Subcutaneous preadipocyte (primary cell): ENCODE measurements around the gene DYNLT4. TPM values are rescaled to one million over a fixed set of nuclear protein-coding genes. Genes with fewer than 3 reads are reported as not detected.

Experiments
- small RNA-seq: library from RNA; depleted of rRNA; stranded (forward); fragments of <200 nt; gene quantifications from one replicate; pipeline ENCODE3, GENCODE V24; 2012
- total RNA-seq: library from RNA; depleted of rRNA; stranded (reverse); fragments of >200 nt; gene quantifications from 2 replicates; pipeline ENCODE4 v1.2.3, GENCODE V29; 2012

Gene DYNLT4, protein sequence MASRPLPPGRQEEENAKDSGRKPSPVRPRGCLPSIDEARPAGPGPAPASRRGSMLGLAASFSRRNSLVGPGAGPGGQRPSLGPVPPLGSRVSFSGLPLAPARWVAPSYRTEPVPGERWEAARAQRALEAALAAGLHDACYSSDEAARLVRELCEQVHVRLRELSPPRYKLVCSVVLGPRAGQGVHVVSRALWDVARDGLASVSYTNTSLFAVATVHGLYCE
- not detected in 2 replicates for total RNA-seq

DNA sequence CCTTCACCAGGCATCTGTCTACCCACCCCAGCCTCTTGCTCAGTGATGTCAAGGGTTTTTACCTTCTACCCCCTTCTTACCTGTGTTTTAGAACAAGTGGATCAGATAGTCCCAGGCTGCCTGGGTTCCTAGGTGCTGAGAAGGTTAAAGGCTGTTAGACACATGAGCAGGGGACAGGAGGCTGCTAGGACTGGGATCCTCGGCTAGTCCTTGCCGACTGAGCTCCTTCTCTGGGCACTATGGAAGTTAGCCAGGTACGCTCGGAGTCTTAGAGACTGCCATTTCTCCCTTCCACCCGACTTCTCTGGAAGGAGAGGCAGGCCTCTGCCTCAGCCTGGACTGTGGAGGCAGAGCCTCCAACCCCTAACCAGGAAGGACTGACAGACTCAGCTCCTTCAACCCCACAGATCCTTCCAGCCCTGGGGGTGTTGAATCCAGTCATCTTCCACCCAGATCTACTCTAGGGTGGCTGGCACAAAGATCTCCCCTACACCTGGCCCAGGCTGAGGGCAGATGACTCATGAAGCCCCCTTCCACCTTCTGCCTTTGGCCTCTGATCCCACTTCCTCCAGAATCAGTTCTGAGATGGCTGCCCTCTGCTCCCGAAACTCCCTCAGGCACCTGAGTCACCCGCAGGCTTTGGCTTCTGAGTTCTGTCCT is at the start of gene DYNLT4:
TSS of gene DYNLT4 (minus strand) at position 648 of the 660 bp plus-strand sequence. CDS start 683 bp downstream, outside the sequence.

DNA sequence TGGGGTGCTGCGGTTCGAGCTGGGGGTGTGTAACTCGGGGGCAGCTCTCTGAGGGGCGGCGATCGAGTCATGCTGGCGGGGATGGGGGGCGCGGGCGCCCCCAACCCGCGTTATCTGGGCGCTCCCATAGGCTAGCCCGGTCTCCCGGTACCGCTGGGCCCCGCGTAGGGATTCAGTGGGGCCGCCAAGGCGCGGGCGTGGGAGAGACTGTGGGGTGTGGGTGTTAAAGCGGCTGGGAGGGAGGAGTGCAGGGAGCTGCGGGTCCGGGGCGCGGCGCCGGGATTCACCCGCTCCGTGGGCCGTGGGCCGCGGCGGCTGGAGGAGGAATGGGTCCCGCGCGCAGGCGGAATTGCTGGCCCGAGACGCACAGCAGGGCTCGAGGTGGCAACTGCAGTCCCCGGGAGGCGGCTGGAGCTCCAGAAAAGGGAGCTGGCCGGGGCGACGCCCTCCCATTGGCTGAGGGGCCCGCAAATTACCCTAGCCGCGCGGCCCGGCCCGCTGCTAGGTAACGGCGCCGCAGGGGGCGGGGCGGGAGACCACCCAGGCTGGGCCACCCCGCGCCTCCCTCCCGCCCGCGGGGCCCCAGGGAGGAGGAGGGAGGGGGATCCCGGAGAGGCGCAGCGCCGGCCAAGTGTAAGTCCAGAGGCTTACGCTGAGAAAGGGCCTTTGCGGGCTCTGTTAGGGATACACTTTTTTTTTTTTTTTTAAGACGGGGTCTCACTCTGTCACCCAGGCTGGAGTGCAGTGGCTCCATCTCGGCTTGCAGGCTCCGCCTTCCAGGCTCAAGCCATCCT is 35.9 kb upstream of the DYNLT4 start, which contains the start of gene PTCH2:
TSS of gene PTCH2 (minus strand) at position 392 of the 794 bp plus-strand sequence. CDS start at position 71, 321 bp downstream.

DNA sequence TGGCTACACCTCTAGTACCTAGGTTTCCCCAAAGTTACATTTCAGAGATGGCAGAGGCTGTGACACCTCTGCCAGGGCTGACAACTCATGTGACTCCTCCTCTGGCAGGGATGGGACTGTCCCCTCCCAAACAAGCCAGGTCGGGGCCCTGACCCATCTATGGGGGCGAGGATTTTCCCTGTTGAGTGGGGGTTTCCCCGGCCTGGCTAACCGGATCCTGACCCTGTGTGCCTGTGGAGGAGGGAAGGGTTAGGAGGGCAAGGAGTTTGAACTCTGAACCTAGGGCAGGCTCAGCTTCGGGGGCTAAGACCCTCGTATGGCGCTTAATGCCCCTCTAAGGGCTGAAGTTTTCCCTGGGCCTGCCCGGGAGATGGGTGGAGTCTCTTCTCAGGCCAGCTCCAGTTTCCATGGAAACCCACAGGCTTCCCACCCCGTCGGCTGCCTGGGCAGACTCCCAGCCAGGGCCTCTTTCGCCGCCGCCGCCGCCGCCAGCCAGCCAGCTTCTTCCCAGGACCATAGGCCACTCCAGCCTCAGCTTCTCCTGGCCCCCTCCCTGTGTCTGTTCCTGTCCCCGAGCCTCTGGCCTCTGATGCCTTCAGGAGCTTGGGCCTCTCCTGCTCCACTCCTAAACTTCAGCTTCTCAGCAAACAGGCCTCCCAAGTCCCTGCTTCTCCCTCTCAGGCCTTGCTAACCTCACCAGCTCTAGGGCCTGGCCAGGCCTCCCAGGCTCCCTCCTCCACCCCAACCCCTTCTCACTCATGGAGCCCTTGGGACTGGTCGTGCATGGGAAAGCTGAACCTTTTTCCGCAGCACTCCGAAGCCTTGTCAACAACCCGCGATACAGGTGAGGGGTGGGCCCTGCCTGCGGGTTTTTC is 1.1 kb upstream of the DYNLT4 start, which contains the start of gene BTBD19:
TSS of gene BTBD19 (plus strand) at position 461 of the 875 bp plus-strand sequence. CDS start at position 759, 298 bp downstream.

DNA sequence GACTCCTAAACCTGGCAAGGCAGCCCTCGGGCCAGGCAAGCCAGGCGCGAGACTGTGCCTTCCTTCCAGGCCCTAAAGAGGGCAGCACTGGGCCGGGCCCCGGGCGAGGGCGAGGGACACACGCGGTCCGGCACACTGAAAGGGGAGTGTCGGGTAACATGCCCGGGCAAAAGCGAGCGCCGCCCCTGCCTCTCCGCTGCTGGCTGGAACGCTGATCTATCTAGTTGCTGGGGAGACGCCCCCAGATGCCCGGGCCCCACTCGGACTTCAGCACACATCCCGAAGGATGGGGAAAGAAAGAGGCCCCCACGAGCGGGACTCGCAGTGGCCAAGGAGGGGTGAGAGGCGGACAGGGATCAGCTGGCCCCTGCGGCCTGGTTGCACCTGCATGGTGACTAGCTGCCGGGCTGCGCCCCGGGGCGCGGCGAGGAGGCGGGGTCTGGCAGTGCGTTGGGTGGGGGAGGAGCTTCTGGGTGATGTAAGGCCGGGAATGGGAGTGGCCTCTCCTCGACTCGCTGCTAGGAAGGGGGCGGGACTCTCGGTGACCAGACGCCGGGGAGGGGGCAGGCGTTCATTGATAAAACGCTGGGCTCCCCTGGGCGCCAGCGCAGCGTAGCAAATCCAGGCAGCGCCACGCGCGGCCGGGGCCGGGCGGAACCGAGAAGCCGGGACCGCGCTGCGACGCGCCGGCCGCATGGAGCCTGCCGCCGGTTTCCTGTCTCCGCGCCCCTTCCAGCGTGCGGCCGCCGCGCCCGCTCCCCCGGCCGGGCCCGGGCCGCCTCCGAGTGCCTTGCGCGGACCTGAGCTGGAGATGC is 7.2 kb downstream of the DYNLT4 start, which contains the start of gene PLK3:
TSS of gene PLK3 (plus strand) at position 608 of the 815 bp plus-strand sequence. CDS start at position 695, 87 bp downstream.

DNA sequence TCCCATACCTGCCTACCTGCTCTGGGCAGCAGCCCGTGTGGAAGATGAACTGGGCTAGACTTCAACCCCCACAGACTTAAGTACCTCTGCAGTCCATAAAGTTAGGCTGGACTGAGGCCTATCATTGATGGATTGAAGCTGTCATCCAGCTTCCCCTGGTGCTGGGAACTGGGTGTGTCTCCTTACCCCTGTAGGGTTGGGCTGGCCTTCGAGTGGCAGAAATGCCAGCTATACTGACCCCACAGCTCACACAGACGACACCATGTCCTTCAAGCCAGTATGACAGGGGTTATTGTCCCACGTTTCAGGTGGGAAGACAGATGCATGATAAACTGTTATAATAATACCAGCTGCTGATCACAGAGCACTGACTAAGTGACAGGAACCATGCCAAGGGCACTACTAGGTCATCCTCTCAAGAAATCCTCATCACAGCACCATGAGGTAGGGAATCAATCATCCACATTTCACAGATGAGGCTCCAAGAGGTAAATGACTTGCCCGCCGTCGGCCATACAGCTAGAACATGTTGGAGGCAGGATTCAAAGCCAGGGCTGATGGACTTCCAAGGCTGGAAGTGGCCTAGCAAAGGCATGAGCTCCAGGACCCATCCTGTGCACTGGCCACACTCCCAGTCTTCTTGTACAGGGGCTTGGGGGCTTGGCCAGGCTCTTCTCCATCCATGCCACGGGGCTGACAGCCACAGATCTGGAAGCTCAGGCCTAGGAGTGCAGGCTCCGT is 18.9 kb downstream of the DYNLT4 start, which contains the start of gene BEST4:
TSS of gene BEST4 (minus strand) at position 51 of the 741 bp plus-strand sequence. CDS start 465 bp downstream, outside the sequence.

DNA sequence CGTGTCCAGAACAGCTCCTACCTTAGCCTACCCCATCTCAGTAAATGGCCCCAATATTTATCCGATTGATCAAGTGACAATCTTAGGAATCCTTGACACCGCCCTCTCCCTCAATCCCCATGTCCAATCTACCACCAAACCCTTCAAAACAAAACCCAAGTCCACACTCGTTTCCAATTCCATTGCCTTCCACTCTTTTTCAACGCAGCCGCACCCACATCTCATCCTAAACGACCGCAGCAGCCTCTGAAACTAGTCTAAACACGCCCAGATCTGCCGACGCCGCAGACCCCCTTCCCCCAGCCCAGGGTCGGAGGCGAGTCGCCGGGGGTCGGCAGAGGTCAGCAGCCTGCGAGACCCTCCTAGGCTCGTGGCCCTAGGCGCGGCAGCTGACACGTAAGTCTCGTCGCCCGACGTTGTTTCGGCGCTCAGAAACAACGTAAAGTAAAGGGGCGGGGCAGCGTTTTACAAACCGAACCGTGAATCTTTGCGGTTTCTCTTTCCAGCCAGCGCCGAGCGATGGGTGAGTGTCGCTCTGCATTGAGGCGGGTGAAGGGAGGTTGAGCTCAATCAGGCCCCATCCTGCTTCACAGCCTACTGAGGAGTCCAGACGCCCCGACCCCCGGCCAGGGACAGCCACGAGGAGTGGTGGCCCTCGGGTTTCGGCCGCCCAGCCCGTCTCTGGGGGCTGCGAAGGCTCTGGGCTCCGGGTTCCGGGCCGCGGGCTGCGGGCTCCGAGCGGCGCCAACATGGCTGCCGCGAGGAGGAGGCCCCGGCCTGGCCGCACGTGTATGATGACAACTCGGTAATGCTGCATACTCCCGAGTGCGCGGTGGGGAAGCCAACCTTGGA is 31.8 kb downstream of the DYNLT4 start, which contains the start of gene RPS8:
TSS of gene RPS8 (plus strand) at position 463 of the 852 bp plus-strand sequence. CDS start at position 520, 57 bp downstream.

Small RNA genes within 50 kb of the gene (small RNA-seq; reads per million reads assigned to genes)
- not detected for gene AL136380.1
- 1,443 reads per million, percentile 100 among the genes with 10 or more reads in this experiment for gene SNORD38A
- gene SNORD38B, result not detected
- 53.0 reads per million, percentile 98 among the genes with 10 or more reads in this experiment for gene SNORD46
- gene SNORD55, result not detected

Other genes with a start within 250 kb of the DYNLT4 start
- 9.8 and 14.3 TPM in 2 replicates for gene TMEM53, start 132.9 kb downstream of the DYNLT4 start, total RNA-seq
- 0.59 and 2.2 TPM in 2 replicates for gene ARMH1, start 132.6 kb downstream of the DYNLT4 start, total RNA-seq
- gene RNU5D-1, start 76.2 kb downstream of the DYNLT4 start, total RNA-seq, result not detected in 2 replicates
- gene KIF2C, start 67.5 kb downstream of the DYNLT4 start, total RNA-seq, result 28.3 and 39.1 TPM in 2 replicates
- 928 and 1,821 TPM in 2 replicates for gene RPS8, start 31.8 kb downstream of the DYNLT4 start, total RNA-seq
- not detected in 2 replicates for gene BEST4, start 19.2 kb downstream of the DYNLT4 start, total RNA-seq
- 23.1 and 41.8 TPM in 2 replicates for gene PLK3, start 7.0 kb downstream of the DYNLT4 start, total RNA-seq
- gene BTBD19, start 1.2 kb upstream of the DYNLT4 start, total RNA-seq, result 3.7 and 7.4 TPM in 2 replicates
- 0.20 and 0.37 TPM in 2 replicates for gene PTCH2, start 35.9 kb upstream of the DYNLT4 start, total RNA-seq
- gene EIF2B3, start 179.2 kb upstream of the DYNLT4 start, total RNA-seq, result 44.4 and 47.0 TPM in 2 replicates
- 21.7 and 27.2 TPM in 2 replicates for gene HECTD3, start 204.0 kb upstream of the DYNLT4 start, total RNA-seq
- 112 and 128 TPM in 2 replicates for gene UROD, start 204.9 kb upstream of the DYNLT4 start, total RNA-seq